DMS153 (cell line): ENCODE data around the gene SIPA1.
A peak's percentile ranks its signal among the peaks of the same experiment; 100 is the strongest.

Experiments
- DNase-seq: peaks from one replicate; lab custom pipeline; 2025; lab: John Stamatoyannopoulos, UW

SIPA1 gene

DNA sequence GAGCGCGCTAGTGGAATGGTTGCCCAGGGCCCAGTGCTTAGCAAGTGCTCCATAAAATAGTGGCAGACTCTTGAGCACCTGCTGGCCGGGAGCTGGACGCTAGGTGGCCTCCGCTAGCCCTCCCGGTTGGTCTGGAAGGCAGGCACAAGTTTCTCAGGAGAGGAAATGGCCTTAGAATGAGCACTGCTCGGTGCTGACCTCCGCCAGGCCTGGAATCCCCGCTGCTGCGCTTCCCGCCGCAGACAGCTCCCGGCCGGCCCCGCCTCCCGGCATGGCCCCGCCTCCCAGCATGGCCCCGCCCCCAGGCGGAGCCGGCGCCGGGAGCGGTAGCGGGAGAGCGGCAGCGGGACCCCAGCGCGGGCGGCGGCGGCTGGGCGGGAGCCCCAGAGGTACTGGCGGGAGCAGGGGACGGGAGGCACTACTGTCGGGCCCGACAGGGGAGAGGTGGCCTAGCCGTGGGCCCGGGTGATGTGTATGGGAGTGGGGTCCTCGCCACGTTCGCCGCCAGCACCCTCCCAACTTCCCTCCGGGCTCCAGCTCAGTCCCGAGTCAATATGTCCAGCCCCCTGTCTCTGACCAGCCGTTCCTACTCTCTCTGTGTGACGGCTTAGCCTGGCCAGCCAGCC is at the start of gene SIPA1:
SIPA1 (plus strand) TSS at position 308 of the 626 bp plus-strand sequence. CDS start 2,821 bp downstream, outside the sequence.
- peak; percentile 40 for DNase-seq

GRCh38 chr11:65588199-65589054 is 49.5 kb upstream of the SIPA1 start:
- DNase-seq = peak; percentile 13

GRCh38 chr11:65589444-65590239 is 48.3 kb upstream of the SIPA1 start:
- no peak for DNase-seq

DNA sequence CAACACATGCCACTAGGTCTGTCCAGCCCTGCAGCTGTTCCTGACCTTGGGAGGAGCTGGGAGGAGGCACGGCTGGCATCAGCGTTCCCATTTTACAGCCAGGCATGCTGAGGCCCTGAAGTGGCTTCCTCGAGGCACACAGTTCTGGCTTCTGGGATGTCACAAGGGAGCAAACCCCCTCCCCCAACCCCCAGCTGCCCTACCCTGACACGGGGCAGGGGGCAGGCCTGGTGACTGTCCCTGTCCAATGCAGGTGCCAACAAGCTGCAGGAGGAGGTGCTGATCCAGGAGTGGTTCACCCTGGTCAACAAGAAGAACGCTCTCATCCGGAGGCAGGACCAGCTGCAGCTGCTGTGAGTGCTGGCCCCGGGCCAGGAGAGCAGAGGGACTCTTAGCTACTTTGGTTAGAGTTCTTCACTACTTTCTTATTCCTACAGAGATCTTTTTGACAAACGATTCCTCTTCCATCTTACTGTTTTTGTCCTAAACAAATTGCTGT is 47.6 kb upstream of the SIPA1 start:
- no peak for DNase-seq

DNA sequence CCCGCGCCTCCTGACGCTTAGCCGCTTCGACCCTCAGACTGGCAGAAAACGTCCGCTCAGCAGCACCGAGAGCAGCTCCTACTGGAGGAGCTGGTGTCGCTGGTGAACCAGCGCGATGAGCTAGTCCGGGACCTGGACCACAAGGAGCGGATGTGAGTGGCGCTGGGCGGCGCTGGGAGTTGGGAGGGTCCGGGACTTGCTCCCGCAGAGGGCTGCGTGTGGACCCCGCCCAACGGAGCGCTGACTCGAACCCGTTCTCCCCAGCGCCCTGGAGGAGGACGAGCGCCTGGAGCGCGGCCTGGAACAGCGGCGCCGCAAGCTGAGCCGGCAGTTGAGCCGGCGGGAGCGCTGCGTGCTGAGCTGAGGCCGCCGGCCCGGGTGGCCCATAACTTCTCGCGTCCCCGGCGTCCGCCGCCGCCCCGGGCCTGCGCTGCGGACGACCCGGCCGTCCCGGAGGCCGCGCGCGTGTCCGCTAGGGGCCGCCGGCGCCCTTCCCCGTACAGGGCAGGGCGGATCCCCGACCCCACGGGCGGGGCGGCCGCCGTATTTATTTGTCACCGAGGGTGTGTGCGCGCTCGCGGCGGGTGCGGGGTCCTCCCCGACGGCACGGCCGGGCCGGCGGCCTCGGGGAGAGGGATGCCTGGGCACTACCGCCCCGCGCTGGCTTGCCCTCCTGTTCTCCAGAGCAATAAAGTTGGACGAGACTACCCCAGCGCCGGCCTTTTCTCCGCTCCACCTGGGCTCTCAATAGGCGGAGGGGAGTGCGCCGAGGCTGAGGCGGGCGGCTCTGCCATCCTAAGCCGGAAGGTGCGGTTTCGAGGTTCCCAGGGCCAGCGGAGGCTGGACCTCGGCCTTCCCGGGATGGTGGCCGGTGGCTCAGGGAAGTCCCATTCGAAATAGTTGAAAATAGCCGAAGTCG is 45.7 kb upstream of the SIPA1 start:
- DNase-seq = no peak

- no peak for DNase-seq
Measured at GRCh38 chr11:65592858-65593517, 44.9 kb upstream of the SIPA1 start.

- DNase-seq = no peak
Measured at GRCh38 chr11:65593518-65594414, 44.1 kb upstream of the SIPA1 start.

DNA sequence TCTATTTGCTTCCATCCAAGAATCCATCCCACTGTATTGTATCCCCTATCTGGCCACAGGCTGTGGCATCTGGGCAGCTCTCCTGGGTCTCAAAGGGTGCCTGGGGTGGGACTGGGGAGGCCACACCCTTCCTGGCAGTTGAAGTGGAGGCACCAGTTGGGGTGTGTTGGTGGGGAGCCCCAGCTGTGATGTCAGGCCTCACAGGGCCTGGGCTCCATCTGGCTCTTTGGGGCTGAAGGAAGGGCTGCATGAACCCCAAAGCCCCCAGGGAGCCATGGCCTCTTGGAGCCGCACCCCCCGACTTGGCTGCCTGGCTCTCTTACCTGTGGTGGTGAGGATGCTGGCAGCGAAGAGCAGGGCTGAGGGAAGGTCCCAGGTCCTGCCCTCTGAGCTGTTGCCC is 42.8 kb upstream of the SIPA1 start:
- no peak for DNase-seq

GRCh38 chr11:65595543-65596281 is 42.2 kb upstream of the SIPA1 start, which contains the start of gene KCNK7:
Gene KCNK7, minus strand, starts transcription at chr11:65595800. Its CDS starts 28 bp downstream, at chr11:65595772.
- no peak for DNase-seq

- DNase-seq = no peak
Measured at GRCh38 chr11:65596520-65596919, 41.4 kb upstream of the SIPA1 start.

GRCh38 chr11:65598258-65598699 is 39.6 kb upstream of the SIPA1 start:
- DNase-seq = no peak

DNA sequence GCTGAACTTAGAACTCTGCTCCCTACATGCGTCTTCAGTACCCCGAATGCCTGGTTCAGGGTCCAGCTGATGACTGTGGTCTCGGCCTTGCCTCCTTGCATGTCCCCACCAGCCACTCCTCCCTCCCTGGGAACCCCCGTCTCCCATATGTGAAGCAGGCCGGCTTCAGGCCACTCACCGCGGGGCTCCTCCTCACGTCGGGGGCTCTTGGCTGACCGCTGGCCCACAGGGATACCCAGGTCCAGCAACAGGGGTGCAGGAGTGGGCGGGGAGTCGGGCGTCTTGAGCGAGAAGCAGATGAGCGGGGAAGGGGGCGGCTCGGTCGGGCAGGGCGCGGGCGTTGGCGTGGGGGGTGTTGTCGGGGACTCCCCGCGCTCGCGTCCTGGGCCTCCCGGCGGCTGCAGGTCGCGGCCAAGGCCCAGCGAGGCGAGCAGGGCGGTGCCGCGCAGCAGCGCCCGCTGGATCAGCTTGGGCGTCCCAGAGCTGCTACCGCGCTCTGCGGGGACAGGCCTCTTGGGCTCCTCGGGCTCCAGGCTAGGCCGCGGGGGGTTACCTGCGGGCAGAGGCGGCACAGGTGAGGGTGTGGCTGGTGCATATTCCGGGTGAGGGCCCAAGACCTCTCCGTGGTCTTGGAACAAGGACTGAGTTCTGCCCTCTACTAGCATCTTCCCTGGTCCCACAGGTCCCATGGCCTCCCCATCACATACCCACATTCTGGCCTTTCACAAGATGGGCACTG is 38.5 kb upstream of the SIPA1 start:
- DNase-seq = no peak

DNA sequence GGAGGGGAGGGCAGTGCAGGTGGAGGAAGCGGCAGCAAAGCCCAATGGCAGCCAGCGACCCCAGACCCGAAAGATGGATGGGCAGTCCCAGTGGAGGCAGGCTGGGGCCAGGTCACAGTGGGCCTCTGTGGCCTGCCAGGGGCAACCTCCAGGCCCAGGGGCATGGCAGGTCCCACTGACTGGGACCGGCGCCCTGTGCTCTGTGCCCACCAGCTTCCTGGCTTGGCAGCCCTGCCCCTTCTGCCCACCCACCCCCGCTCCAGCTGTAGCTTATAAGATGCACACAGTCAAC is 38.0 kb upstream of the SIPA1 start:
- DNase-seq = no peak

- DNase-seq = no peak
Measured at GRCh38 chr11:65604258-65604657, 33.6 kb upstream of the SIPA1 start.

GRCh38 chr11:65606876-65607613 is 30.9 kb upstream of the SIPA1 start:
- DNase-seq = peak; percentile 97

GRCh38 chr11:65607614-65608426 is 30.1 kb upstream of the SIPA1 start:
- DNase-seq = no peak

DNA sequence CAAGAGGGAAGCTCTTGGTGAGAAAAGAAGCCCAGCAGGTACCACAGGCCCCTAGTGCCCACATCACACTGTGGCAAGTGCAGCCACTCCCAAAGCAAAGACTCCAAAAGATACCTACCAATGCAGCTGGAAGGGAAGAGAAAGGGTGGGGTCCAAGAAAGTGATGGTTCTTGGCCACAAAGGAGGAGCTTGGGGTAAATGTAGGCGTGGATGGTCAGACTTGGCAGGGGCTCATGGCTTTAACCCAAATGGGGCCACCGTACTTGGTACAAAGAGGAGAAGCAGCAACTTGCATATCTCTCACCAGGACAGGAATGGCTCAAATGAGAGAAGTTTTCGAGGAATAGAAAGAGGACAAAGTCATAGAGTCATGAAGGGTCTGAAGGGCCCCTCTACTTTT is 28.7 kb upstream of the SIPA1 start:
- no peak for DNase-seq
